Activated CD8-positive, alpha-beta T cell treated with anti-CD3 and anti-CD28 coated beads for 36 hours (primary cell): ENCODE measurements around the gene CDKN2AIPNL. TPM values are rescaled to one million over a fixed set of nuclear protein-coding genes. Genes with fewer than 3 reads are reported as not detected.
"Not testable (repeated sequence)": the region's sequence is repeated elsewhere in the genome, so short reads cannot be mapped to it uniquely, and the experiment has no call there.

Source experiments
- ATAC-seq: fragments of 200-7000 bp; cut with Tn5 transposase; one replicate; pipeline ENCODE4 v1.10.0; 2021; ENCODE audit warnings: mild to moderate bottlenecking, moderate library complexity
- CTCF ChIA-PET: fragments of 350-600 bp; sonication (Branson Sonifier 250); formaldehyde crosslinking; loops from one replicate; lab custom pipeline; 2021; ENCODE audit warnings: antibody characterized with exemption; lab: Charles Lee
- POLR2A ChIA-PET: fragments of 350-600 bp; sonication (Branson Sonifier 250); formaldehyde crosslinking; loops from one replicate; lab custom pipeline; 2021; ENCODE audit warnings: antibody characterized with exemption; lab: Charles Lee
- DNase-seq: peaks from one replicate; pipeline ENCODE4 v3.0.0-alpha.2; 2020
- H3K27ac Mint-ChIP-seq: one replicate; pipeline ENCODE4 v1.8.0; 2021; ENCODE audit warnings: mild to moderate bottlenecking, mixed read lengths
- H3K27me3 Mint-ChIP-seq: one replicate; pipeline ENCODE4 v1.8.0; 2021; ENCODE audit warnings: mixed read lengths
- H3K36me3 Mint-ChIP-seq: one replicate; pipeline ENCODE4 v1.8.0; 2021; ENCODE audit warnings: low read depth, mixed read lengths
- H3K4me1 Mint-ChIP-seq: one replicate; pipeline ENCODE4 v1.8.0; 2021; ENCODE audit warnings: low read depth, mixed read lengths
- H3K4me3 Mint-ChIP-seq: one replicate; pipeline ENCODE4 v1.8.0; 2021; ENCODE audit warnings: mild to moderate bottlenecking, moderate library complexity, mixed read lengths
- H3K9me3 Mint-ChIP-seq: one replicate; pipeline ENCODE4 v1.8.0; 2021; ENCODE audit warnings: mixed read lengths
- CTCF ChIP-seq: fragments of 200-600 bp; IDR thresholded peaks from one replicate; pipeline ENCODE4 v1.8.0; 2022; ENCODE audit warnings: antibody characterized with exemption, mild to moderate bottlenecking
- intact Hi-C: fragments of 100-400 bp; cut with micrococcal nuclease; formaldehyde crosslinking; loops from one replicate; pipeline ENCODE4 v1.10.0; 2022
- total RNA-seq, 2 experiments: library from RNA; stranded (reverse); gene quantifications; one replicate each; pipeline ENCODE4 v1.2.3, GENCODE V29; 2021

The CDKN2AIPNL gene
- total RNA-seq, 2 experiments from 2014 or later: 38.2 to 41.1 TPM

- Mint-ChIP-seq H3K27ac (no peak overlapping the region), H3K4me3 (no peak overlapping the region), H3K27me3 (no peaks in the 10 kb centered on the region), H3K36me3 (no peaks in the 10 kb centered on the region), H3K9me3 (no peaks in the 10 kb centered on the region), H3K4me1 (no peaks in the 10 kb centered on the region)
- intact Hi-C loops: no loop called here
- DNase-seq (no peak), ATAC-seq (no peak)
- POLR2A ChIA-PET: no interaction called here
- TF ChIP-seq CTCF: no peak
- CTCF ChIA-PET: no interaction called here
These were observed 11.2 kb upstream of the CDKN2AIPNL start for GRCh38 chr5:134422791-134423365.

GRCh38 chr5:134421038-134421437 lies 9.4 kb upstream of the CDKN2AIPNL start:
- ATAC-seq, H3K27ac Mint-ChIP-seq, DNase-seq, H3K9me3 Mint-ChIP-seq, H3K36me3 Mint-ChIP-seq, POLR2A ChIA-PET, CTCF ChIA-PET, H3K4me3 Mint-ChIP-seq, H3K4me1 Mint-ChIP-seq, intact Hi-C loops, H3K27me3 Mint-ChIP-seq: not testable (repeated sequence)

GRCh38 chr5:134420343-134420742 lies 8.7 kb upstream of the CDKN2AIPNL start:
- Mint-ChIP-seq H3K9me3 (no peaks in the 10 kb centered on the region), H3K27ac (no peak overlapping the region), H3K4me3 (no peak overlapping the region), H3K36me3 (no peaks in the 10 kb centered on the region), H3K4me1 (no peaks in the 10 kb centered on the region), H3K27me3 (no peaks in the 10 kb centered on the region)
- ChIA-PET CTCF (interaction anchor here (1.3 kb wide), 1 partner anchor 8 kb away, joined by 4 read pairs; no protein-coding TSS in a partner anchor), POLR2A (no interaction called here)
- TF ChIP-seq CTCF: no peak
- intact Hi-C loops: no loop called here
- ATAC-seq (no peak), DNase-seq (no peak)

- no peaks in the 10 kb centered on the region for H3K9me3 Mint-ChIP-seq
- DNase-seq: no peak
- H3K4me1 Mint-ChIP-seq: no peaks in the 10 kb centered on the region
- intact Hi-C loops: no loop called here
- no peaks in the 10 kb centered on the region for H3K27me3 Mint-ChIP-seq
- no peak overlapping the region for H3K4me3 Mint-ChIP-seq
- ChIA-PET CTCF (interaction anchor here (0.8 to 2.0 kb wide), 4 partner anchors 10 to 159 kb away, joined by 3 to 5 read pairs (median 4); no protein-coding TSS in a partner anchor), POLR2A (interaction anchor here (0.7 to 1.7 kb wide), 2 partner anchors 9 to 308 kb away, joined by 3 to 6 read pairs; no protein-coding TSS in a partner anchor)
- ATAC-seq: no peak
- no peak for TF ChIP-seq CTCF
- no peak overlapping the region for H3K27ac Mint-ChIP-seq
- H3K36me3 Mint-ChIP-seq: no peaks in the 10 kb centered on the region
These were observed 7.3 kb upstream of the CDKN2AIPNL start for GRCh38 chr5:134418958-134419357.

- H3K4me1 Mint-ChIP-seq: peaks cover 6% of the 10 kb centered on the region
- CTCF ChIA-PET: interaction anchor here (0.6 to 2.0 kb wide), 5 partner anchors 23 to 179 kb away, joined by 3 to 5 read pairs (median 3); no protein-coding TSS in a partner anchor
- DNase-seq: no peak
- no peak overlapping the region for H3K27ac Mint-ChIP-seq
- POLR2A ChIA-PET: interaction anchor here (0.6 to 1.5 kb wide), 3 partner anchors 10 to 789 kb away, joined by 3 to 5 read pairs (median 4); no protein-coding TSS in a partner anchor
- no peak overlapping the region for H3K4me3 Mint-ChIP-seq
- no peaks in the 10 kb centered on the region for H3K9me3 Mint-ChIP-seq
- no peak for TF ChIP-seq CTCF
- no peak for ATAC-seq
- no peaks in the 10 kb centered on the region for H3K36me3 Mint-ChIP-seq
- H3K27me3 Mint-ChIP-seq: no peaks in the 10 kb centered on the region
- intact Hi-C loops: no loop called here
These were observed 6.0 kb upstream of the CDKN2AIPNL start for GRCh38 chr5:134417707-134418106.
